GM19468 (cell line): Measurements from ENCODE around the gene ABCA13.

ENCODE experiments used
- ATAC-seq: cut with Tn5 transposase; IDR thresholded peaks from one replicate; pipeline ENCODE4 v1.9.1; 2021; ENCODE audit warnings: mild to moderate bottlenecking, moderate library complexity, moderate number of reproducible peaks; ENCODE audit not compliant: unreplicated experiment; ENCODE audit errors: extremely low read depth

Gene ABCA13

DNA sequence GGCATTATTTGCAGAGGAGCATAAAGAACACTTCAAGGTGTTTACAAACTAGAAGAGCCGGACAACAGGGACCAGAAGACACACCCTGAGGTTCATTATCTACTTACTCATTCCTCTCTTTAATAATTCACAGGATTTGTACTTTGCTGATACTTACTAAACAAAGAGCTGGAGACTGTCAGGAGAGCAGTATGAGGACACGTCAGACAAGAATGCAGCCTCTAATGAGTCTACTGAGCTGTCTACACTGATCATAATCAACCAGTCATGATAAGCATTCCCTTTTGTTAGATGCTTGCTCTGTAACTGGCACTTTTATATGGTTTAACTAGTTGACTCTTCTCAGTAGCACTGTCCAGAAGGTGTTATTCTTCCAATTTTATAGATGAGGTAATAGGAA, 509.7 kb downstream of the ABCA13 start:
- ATAC-seq, result no peak

DNA sequence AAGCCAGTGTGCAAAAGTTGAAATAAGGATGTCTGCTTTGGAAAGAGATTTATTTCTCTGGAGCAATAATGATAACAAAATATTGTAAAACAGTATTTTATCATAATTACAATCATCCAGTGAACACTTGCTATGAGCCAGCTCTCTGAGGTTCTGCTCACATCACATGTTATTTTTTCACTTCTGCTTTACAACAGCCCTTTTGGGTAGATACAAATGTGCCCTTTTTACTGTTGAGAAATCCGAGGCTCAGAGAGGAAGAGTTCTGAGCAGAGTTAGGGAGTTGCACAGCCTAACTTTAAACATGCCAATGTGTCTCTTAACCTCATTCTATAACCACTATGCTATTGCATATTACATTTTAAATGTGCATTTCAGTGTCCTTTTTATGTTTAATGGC, 520.5 kb downstream of the ABCA13 start:
- ATAC-seq, result no peak
